ENCODE measurements around the gene HOMER1.

- TF ChIP-seq CTCF (conservative IDR thresholded peaks at IDR 0.05) = no peak
- TF ChIP-seq EZH2 (IDR thresholded peaks at IDR 0.05; ENCODE audit: low read depth) = no peak
Observed at GRCh38 chr5:79395296-79395695, 118.6 kb downstream of the HOMER1 start.
